Esophagus squamous epithelium (tissue), 4 donors: Measurements from ENCODE around the gene NDST1.

Experiments used
- POLR2A ChIP-seq, 4 donors: fragments of 450-650 bp; IDR thresholded peaks; one replicate each; pipeline ENCODE4 v1.6.1; 2017; ENCODE audit warnings: antibody characterized with exemption in 4 of 4, mild to moderate bottlenecking in 4 of 4, moderate library complexity in 3 of 4
- TF ChIP-seq, protein P1 (sequence below), 6 experiments: fragments of 450-650 bp in 4 of 6; fragments of 200-600 bp in 2 of 6; sonication (generic) in 2 of 6; IDR thresholded peaks; one replicate each; pipeline ENCODE4 v1.5.1; 2016 to 2019; ENCODE audit warnings: antibody characterized with exemption in 6 of 6, mild to moderate bottlenecking in 4 of 6, moderate library complexity in 4 of 6

DNA sequence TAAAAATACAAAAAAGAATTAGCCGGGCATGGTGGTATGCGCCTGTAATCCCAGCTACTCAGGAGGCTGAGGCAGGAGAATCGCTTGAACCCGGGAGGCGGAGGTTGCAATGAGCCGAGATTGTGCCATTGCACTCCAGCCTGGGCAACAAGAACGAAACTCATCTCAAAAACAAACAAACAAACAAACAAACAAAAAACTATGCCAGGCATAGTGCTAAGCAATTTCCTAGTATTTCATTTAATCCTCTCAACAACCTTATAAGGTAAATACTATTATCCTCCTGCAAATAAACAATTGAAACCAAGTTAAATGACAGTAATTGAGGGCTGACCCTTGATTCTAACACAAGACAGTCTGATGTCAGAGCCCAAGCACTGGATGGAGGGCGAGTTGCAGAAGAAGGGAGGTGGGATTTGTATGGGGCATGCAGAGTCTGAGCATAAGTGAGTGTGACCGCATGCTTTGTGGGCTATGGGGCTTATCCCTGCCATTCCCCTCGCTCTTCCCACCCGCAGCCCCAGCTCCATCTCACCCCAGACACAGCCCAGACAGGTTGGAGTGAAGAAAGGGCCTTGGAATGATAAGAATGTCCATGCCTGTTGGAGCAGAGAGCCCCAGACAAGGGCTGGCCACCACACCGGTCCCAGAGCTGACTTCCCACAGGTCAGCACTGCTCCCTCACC, 34.1 kb upstream of the NDST1 start:
- TF ChIP-seq, protein P1, sequence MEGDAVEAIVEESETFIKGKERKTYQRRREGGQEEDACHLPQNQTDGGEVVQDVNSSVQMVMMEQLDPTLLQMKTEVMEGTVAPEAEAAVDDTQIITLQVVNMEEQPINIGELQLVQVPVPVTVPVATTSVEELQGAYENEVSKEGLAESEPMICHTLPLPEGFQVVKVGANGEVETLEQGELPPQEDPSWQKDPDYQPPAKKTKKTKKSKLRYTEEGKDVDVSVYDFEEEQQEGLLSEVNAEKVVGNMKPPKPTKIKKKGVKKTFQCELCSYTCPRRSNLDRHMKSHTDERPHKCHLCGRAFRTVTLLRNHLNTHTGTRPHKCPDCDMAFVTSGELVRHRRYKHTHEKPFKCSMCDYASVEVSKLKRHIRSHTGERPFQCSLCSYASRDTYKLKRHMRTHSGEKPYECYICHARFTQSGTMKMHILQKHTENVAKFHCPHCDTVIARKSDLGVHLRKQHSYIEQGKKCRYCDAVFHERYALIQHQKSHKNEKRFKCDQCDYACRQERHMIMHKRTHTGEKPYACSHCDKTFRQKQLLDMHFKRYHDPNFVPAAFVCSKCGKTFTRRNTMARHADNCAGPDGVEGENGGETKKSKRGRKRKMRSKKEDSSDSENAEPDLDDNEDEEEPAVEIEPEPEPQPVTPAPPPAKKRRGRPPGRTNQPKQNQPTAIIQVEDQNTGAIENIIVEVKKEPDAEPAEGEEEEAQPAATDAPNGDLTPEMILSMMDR (IDR thresholded peaks at IDR 0.05), result no peak
- TF ChIP-seq POLR2A (IDR thresholded peaks at IDR 0.05), result no peak
